HG02763 (cell line): Measurements from ENCODE around the gene AVL9.

Experiments used
- ATAC-seq: cut with Tn5 transposase; IDR thresholded peaks from one replicate; pipeline ENCODE4 v1.9.1; 2021; ENCODE audit warnings: mild to moderate bottlenecking, moderate library complexity; ENCODE audit not compliant: unreplicated experiment

Gene AVL9

DNA sequence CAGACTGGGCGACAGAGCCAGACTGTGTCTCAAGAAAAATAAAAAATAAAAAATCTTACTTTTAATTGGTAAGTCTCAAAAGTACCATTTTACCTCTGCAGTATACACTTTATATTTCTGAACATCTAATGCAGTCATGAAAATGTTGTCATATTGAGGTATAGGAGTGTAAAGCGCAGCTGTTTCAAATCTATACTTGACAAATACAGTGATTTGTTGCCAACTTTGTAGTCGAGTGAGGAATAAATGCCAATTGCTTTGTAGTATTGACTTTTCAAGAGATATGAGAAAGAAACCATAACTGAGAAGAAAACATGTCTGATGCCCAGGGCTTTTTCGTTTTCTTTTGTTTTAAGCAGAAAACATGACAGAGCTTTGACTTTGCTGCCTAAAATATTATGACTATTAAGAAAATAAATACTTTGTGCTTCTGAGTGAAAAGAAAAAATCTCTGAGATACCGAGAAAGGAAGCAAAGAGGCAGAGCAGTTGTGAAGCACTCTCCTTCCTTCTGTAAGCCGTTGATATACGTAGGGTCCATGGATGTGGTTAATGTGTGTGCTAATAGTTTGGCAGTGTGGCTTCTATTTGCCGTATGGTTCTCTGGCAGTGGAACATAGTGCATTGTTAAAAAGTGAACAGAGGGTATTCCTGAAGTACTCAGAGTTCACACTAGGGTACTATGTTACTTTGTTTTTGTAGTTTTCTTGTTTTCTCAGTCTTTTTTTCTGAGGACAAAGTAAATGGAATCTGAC, 38.2 kb downstream of the AVL9 start:
- ATAC-seq: no peak

DNA sequence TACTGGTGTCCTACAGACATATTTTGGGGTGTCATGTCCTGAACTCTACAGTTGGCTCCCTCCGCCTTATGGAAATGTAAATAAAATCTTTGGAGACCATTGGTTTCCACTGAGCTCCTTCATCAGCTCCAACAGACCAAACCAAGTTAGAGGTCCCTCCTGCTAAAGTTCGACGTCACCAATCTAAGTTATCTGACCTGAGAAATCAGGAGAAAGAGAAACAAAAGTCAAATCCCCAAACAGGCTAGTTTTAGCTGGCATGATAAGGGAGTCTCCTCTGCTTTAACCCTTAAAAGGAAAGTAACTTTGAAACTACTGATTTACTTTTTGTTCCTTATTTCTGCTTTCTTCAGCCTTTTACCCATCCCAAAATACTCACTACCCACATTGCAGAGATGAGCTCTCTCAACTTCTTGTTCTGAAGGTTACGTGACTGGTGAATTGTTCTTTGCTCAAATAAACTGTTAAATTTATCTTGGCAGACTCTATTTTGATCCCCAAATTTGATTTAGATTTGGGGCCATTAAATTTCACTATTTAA, 39.9 kb downstream of the AVL9 start:
- ATAC-seq: no peak

DNA sequence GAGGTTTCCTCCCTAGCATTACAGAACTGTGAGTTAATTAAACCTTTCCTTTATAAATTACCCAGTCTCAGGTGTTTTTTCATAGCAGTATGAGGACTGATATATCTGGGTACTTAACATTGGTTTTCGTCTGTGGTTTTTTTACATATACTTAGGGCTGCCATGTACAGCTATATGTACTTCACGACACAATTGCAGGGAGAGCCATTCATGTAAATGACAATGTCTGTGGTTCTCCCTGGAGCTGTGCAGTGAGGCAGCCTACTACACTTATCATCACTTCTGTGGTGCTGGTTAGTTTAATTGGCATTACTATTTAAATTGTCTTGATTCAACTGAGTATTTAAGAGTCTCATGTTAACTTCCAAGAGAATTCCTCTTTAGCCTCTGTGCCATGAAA, 40.7 kb downstream of the AVL9 start:
- ATAC-seq: no peak

DNA sequence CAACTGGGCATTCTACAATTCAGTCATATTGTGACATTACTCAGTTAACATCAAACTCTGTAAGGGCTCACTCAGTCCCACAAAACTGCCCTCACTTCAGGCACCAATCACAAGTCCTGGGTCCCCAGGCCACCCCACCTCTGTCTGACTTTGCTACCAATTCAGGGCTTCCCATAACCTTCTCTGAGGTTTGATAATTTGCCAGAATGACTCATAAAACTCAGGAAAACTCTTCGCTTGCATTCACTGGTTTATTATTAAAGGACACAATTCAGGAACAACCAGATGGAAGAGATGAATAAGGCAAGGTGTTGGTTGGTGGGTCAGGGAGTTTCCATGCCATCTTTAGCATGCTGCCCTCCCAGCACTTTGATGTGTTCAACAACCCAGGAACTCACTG, 41.3 kb downstream of the AVL9 start:
- no peak for ATAC-seq

DNA sequence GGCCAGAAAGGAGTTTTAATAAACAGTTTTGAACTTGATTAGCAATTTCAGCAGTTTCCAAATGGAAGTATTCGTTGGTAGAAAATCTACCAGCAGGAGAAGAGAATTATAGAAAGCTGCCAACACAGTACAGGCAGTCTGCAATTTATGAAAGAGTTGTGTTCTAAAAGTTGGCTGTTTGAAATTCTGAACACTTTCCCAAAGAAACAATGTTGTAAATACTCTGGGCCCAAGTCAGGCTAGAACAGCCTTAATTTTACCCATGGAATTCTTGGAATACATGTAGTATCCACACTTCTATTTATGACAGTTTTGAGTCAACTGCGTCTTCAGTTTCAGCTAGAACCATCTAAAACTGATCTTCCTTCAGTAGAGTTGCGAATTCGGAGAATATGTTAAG, 42.5 kb downstream of the AVL9 start:
- no peak for ATAC-seq

DNA sequence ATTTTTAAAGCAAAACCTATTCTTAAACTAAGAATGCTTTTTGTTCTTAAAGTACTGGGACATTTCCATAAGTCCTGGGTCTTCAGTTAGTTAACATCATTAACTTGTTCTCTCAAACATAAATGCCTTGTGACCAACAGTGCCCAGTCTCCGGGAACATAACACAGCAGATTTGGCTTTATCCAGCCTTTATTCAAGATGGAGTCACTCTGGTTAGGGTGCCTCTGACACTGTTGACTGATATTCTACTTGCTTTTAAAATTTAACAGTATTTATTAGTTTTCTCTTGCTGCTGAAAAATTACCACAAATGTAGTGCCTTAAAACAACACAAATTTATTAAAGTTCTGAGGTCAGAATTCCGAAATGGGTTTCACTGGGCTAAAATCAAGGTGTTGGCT, 44.1 kb downstream of the AVL9 start:
- ATAC-seq: no peak

DNA sequence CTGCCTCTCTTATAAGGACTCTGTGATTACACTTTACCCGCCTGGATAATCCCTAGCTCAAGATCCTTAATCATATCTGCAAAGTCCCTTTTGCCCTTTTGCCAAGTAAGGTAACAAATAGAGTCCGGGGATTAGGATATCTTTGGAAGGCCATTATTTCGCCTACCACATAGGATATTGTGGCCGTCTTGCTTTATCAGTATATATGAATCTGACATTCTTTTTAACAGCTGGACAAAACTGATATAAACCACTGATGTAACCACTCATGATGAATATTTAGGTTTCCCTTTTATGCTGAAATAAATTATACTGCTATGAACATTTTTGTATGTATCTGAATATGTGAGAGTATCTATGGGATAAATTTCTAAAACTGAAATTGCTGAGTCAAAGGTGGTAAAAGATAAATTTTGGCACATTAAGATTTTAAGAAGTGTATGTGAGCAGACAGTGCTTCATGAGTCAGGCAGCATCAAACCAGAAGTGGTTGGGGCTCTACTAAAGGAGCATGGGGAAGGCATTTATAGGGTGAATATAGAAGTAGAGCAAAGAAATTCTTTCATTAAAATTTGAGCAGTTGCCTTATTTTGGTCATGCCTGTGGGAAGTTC, 44.7 kb downstream of the AVL9 start:
- no peak for ATAC-seq

DNA sequence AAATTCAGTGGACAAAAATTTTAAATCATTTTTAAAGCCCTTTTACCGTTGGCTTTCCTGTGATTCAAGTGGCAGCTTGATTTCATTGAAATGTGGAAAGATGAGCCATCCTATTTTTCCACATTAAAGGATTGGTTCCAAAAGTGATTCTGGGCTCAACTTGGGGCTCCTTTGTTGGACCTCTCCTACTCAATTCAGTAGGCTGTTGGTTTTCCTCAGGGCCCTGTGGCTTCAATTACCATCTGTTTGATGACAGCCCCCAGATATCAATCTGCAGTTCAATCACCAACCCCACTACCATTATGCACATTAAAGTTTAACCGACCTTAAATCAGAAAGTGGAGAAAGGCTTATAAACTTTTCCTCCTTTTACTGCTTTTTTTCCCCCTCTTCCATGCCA, 47.3 kb downstream of the AVL9 start:
- ATAC-seq: no peak

DNA sequence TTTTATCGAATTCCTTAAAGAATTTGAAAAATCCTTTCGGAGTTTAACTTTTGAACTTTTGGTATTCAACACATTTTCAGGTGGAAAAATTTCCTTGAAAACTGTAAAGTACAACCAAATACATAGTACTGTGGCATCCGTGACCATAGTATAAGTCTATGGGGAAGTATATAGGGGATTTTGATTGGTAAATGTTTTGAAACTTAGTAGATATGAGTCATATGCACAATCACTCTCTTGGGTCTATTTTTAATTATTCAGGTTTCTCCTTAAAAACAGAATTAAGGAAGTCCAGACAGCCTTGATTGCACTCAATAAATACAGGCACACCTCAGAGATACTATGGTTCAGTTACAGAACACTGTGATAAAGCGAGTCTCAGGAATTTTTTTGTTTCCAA, 64.2 kb downstream of the AVL9 start:
- no peak for ATAC-seq

DNA sequence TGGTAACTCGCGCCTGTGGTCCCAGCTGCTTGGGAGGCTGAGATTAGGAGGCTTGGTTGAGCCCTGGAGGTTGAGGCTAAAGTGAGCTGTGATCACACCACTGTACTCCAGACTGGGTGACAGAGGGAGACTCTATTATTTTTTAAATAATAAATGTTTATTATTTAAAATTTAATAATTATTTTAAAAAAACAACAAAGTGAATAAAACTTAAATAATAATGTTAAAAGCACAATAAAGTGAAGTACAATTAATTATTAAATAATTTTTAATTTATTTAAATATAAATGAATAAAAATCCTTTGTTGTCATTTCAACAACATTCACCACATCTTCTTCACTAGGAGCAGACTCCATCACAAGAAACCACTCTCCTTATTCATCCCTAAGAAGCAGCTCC, 64.8 kb downstream of the AVL9 start:
- ATAC-seq: no peak

DNA sequence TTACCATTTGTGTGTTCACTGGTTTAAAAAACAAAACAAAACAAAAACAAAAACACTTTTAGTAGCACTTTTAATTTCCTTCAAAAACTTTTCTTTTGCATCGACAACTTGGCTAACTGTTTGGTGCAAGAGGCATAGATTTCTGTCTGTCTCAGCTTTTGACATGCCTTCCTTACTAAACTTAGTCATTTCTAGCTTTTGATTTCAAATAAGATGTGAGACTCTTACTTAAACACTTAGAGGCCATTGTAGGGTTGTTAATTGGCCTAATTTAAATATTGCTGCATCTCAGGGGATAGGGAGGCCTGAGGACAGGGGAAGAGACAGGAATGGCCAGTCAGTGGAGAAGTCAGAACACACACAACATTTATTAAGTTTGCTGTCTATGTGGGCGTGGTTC, 66.3 kb downstream of the AVL9 start:
- no peak for ATAC-seq

DNA sequence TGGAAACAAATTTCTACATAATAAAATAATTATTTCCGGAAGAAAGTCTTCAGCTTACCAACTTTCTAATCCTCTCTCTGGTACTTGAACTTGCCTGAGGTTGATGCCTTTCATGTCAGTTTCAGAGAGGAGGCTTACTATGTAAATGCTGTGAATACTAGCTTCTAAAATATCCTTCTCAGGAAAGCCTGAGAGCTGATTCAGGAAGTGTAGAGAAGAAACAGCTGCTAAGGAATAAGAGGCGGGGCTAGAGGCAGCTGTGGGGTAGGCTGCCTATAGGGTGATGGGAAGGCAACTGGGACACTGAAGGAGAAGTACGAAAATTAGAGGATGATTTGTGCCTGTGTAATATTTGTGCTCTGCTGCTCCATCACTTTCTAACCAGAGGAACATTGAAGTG, 69.3 kb downstream of the AVL9 start:
- ATAC-seq: no peak

DNA sequence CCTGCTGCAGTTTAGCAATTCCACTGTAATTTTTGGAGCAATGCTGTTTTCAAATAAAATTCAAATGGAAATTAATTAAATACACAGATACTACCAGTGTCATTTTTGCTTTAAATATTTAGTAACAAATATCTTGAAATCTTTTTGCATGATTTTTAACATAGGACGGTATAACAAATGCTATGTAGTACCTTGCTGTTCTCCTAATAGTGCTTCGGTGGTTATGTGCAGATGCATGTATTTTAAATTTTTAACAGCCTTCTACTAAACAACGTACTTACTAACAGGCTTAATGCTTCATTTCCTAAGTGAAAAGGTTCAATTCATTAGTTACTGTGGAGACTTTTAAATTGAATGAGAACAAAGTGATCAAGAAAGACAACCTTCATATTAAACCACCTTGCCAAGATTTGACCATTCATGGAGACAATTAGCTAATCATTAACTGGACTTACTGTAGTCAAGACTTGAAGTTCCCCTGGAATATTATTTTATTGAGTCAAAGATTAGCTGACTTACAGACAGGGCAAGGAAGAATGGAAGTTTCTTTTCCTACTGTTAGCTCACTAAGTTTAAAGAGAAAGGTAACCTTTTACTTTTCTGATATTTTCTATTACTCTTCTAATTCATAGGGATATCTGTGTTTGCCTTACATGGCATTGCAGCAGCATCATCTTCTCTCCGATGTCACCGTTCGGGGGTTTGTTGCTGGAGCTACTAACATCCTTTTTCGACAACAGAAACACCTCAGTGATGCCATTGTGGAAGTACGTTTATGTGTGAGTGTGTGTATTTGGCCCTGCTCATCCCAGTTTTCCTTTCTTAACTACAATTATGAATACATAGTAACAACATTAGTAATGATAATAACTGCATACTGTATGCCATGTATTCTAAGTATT, 74.3 kb downstream of the AVL9 start:
- no peak for ATAC-seq

DNA sequence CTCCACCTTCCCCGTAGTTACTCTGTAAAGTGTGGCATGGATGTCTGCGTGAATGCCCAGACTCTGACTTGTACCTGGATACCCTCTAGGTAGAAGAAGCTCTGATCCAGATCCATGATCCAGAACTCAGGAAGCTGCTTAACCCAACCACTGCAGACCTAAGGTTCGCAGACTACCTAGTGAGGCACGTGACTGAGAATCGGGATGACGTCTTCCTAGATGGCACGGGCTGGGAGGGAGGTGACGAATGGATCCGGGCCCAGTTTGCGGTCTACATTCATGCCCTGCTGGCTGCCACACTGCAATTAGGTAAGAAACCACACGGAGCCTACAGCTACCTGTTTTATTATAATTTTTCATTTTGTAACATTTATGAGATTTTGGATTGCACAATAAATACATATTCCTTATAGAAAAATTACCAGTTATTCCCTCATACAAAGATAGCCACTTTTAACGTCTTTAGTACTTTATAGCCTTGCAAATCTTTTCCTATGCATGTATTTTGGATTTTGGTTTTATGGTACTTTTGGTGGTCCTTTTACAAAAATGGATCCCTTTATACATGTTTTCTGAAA, 77.9 kb downstream of the AVL9 start:
- no peak for ATAC-seq

DNA sequence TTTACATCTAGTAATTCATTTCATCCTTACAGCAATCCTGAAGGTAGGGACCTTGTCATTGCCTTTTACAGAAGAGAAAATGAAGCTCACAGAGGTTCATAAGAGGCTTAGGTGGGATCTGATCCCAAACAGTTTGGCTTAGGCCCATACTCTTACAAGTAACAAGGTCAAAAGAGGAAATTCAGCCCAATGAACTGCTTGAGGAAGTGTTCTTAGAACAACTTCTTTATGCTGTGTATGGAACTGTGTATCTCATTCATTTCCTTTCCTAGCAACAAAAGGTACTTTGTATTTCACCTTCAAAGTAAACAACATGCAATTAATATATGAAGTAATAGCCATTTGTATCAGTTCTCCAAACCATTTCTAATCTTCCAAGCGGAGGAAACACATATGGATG, 79.3 kb downstream of the AVL9 start:
- no peak for ATAC-seq

DNA sequence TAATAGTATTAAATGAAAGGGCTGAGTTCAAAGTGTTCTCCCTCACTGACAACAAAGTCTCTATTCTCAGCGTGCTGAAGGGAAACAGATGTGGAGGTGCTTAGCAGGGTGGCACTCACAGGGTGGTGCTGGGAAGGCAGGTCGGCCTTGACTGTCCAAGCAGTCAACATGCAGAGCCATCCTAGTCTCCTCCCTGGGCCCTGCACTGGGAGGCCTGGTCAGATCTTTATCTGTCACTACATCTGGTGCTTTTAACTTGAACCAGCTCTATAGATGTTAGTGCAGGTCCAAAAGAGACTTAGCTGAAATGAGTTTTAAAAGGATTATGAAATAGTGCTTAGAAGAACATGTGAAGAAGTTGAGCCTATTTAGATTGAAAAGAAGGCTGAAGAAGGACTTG, 82.1 kb downstream of the AVL9 start:
- ATAC-seq: no peak

DNA sequence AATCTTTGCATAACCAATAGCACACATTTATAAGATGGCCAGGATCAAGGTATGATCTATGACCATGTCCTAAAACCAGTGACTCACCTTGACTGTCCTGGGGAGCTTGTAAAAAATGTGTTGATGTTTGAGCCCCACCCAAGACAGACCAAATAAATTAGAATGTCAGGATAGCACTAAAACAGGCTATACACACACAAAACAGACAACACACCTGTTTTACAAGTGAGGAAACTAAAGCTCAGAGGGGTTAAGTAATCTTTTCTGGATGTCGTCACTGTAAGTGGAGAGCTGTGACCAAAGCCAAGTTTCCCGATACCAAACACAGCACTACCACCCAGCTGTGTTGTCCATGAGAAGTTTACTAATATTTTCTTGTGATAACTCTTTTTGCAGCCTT, 84.5 kb downstream of the AVL9 start:
- ATAC-seq: no peak

DNA sequence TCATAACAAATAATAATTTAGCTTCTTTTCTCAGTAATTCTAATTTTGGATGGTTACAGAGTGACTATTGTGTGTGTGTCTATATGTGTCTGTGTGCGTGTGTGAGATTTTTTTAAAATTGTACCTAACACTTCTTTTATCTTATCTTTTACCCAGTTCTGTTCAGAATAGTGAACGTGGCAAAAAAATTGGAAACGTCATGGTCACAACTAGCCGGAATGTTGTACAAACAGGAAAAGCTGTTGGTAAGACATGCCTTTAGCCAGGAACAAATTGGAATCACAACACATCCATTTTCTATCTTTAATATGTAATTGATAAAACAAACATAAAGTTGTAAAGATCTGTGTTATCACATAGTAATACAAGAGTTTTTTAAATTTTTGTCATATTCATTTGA, 85.4 kb downstream of the AVL9 start:
- ATAC-seq: no peak

DNA sequence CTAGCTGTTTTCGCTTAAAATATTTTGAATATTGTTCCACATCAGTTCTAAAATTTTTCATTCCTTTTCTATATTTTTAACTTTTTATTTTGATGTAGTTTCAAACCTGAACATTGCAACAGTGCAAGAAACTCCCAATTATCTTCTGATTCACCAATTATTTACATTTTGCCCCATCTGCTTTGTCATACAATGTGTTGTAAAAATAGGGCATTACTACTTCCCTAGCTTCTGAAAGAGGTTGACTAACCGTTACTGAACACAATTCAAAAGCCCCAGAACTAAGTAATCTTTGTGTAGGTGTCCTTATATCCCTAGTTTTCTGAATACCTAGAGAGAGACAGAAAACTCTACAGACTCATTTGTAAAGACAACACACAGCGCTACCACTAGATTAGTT, 86.7 kb downstream of the AVL9 start:
- no peak for ATAC-seq

DNA sequence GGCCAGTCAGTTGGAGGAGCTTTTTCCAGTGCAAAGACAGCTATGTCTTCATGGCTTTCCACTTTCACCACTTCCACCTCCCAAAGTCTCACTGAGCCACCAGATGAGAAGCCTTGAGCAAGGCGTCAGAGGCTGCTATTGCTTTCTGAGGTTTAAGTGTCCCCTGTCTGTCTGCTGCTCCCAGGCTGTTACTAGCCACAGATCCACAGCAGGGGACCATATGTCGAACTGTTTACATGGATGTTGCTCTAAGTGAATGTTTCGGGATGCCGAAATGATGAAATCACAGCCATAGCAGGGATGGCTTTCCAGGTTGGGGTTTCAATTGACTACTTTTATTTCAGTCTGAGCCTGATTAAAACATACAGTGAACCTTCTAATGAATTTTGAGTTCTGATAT, 88.5 kb downstream of the AVL9 start:
- no peak for ATAC-seq
